ENCODE measurements around the gene DSCAM.

The DSCAM gene

GRCh38 chr21:39971956-39972355 lies 875.0 kb downstream of the DSCAM start:
- TF ChIP-seq MAX (IDR thresholded peaks at IDR 0.05) (no peak), TEAD4 (IDR thresholded peaks at IDR 0.05) (no peak), CREB1 (IDR thresholded peaks at IDR 0.05; ENCODE audit: low read depth) (no peak), ZBTB7A (IDR thresholded peaks at IDR 0.05; ENCODE audit: low read depth) (no peak), EP300 (IDR thresholded peaks at IDR 0.05; ENCODE audit: borderline replicate concordance) (no peak), FOXM1 (IDR thresholded peaks at IDR 0.05; ENCODE audit: borderline replicate concordance, low read depth) (no peak), EGR1 (IDR thresholded peaks at IDR 0.05) (no peak), NFIC (IDR thresholded peaks at IDR 0.05) (no peak), RAD21 (IDR thresholded peaks at IDR 0.05; ENCODE audit: low read depth) (no peak), USF1 (IDR thresholded peaks at IDR 0.05) (no peak), TCF12 (IDR thresholded peaks at IDR 0.05; ENCODE audit: low read depth) (no peak), TAF1 (IDR thresholded peaks at IDR 0.05; ENCODE audit: low read depth) (no peak), YY1 (IDR thresholded peaks at IDR 0.05; ENCODE audit: low read depth) (no peak), REST (IDR thresholded peaks at IDR 0.05; ENCODE audit: low read depth) (no peak), CEBPB (IDR thresholded peaks at IDR 0.05) (no peak)

GRCh38 chr21:39969691-39970364 lies 877.1 kb downstream of the DSCAM start:
- TF ChIP-seq ZBTB7A (IDR thresholded peaks at IDR 0.05; ENCODE audit: low read depth) = no peak
- TF ChIP-seq RAD21 (IDR thresholded peaks at IDR 0.05; ENCODE audit: low read depth) = no peak
- no peak for TF ChIP-seq EP300 (IDR thresholded peaks at IDR 0.05; ENCODE audit: borderline replicate concordance)
- TF ChIP-seq EGR1 (IDR thresholded peaks at IDR 0.05) = no peak
- no peak for TF ChIP-seq YY1 (IDR thresholded peaks at IDR 0.05; ENCODE audit: low read depth)
- TF ChIP-seq CEBPB (IDR thresholded peaks at IDR 0.05) = no peak
- TF ChIP-seq MAX (IDR thresholded peaks at IDR 0.05) = no peak
- TF ChIP-seq TAF1 (IDR thresholded peaks at IDR 0.05; ENCODE audit: low read depth) = no peak
- no peak for TF ChIP-seq NFIC (IDR thresholded peaks at IDR 0.05)
- no peak for TF ChIP-seq REST (IDR thresholded peaks at IDR 0.05; ENCODE audit: low read depth)
- TF ChIP-seq CREB1 (IDR thresholded peaks at IDR 0.05; ENCODE audit: low read depth) = no peak
- no peak for TF ChIP-seq USF1 (IDR thresholded peaks at IDR 0.05)
- TF ChIP-seq TEAD4 (IDR thresholded peaks at IDR 0.05) = no peak
- no peak for TF ChIP-seq TCF12 (IDR thresholded peaks at IDR 0.05; ENCODE audit: low read depth)
- no peak for TF ChIP-seq FOXM1 (IDR thresholded peaks at IDR 0.05; ENCODE audit: borderline replicate concordance, low read depth)

GRCh38 chr21:39968010-39968409 lies 878.9 kb downstream of the DSCAM start:
- no peak for TF ChIP-seq ZBTB7A (IDR thresholded peaks at IDR 0.05; ENCODE audit: low read depth)
- no peak for TF ChIP-seq CREB1 (IDR thresholded peaks at IDR 0.05; ENCODE audit: low read depth)
- TF ChIP-seq USF1 (IDR thresholded peaks at IDR 0.05) = no peak
- TF ChIP-seq TCF12 (IDR thresholded peaks at IDR 0.05; ENCODE audit: low read depth) = no peak
- TF ChIP-seq EP300 (IDR thresholded peaks at IDR 0.05; ENCODE audit: borderline replicate concordance) = no peak
- no peak for TF ChIP-seq RAD21 (IDR thresholded peaks at IDR 0.05; ENCODE audit: low read depth)
- no peak for TF ChIP-seq REST (IDR thresholded peaks at IDR 0.05; ENCODE audit: low read depth)

- TF ChIP-seq TCF12 (IDR thresholded peaks at IDR 0.05; ENCODE audit: low read depth) (no peak), TAF1 (IDR thresholded peaks at IDR 0.05; ENCODE audit: low read depth) (no peak), ZBTB7A (IDR thresholded peaks at IDR 0.05; ENCODE audit: low read depth) (no peak), RAD21 (IDR thresholded peaks at IDR 0.05; ENCODE audit: low read depth) (no peak)
Observed at GRCh38 chr21:39966786-39967185, 880.2 kb downstream of the DSCAM start.

All from Ishikawa (cell line).